HG02981 (cell line): ENCODE results near the gene SEC24D.
A peak's percentile ranks its signal among the peaks of the same experiment; 100 is the strongest.

Experiments
- ATAC-seq: cut with Tn5 transposase; IDR thresholded peaks from one replicate; pipeline ENCODE4 v1.9.1; 2021; ENCODE audit warnings: mild to moderate bottlenecking, moderate library complexity; ENCODE audit not compliant: unreplicated experiment

The SEC24D gene

GRCh38 chr4:118774989-118775388, 60.9 kb downstream of the SEC24D start:
- ATAC-seq = no peak

- no peak for ATAC-seq
Measured at GRCh38 chr4:118774321-118774720, 61.6 kb downstream of the SEC24D start.

DNA sequence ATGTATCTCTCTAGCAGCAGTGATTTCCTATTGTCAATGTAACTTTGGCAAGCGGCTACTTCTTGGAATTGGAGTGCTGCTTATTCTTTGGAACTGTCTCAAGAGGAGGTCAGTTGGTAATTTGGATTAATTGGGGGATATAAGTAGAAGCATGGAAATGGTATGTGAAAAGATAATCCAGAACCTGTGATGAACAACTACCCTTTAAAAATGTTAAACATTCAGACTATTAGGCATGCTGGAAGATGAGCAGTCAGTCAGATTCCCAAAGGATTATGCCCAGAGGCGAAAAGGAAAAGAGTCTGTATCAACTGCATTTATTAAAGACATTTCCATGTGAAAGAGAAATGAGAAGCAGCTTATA, 62.5 kb downstream of the SEC24D start:
- no peak for ATAC-seq

- ATAC-seq = no peak
Measured at GRCh38 chr4:118772767-118773428, 63.0 kb downstream of the SEC24D start.

DNA sequence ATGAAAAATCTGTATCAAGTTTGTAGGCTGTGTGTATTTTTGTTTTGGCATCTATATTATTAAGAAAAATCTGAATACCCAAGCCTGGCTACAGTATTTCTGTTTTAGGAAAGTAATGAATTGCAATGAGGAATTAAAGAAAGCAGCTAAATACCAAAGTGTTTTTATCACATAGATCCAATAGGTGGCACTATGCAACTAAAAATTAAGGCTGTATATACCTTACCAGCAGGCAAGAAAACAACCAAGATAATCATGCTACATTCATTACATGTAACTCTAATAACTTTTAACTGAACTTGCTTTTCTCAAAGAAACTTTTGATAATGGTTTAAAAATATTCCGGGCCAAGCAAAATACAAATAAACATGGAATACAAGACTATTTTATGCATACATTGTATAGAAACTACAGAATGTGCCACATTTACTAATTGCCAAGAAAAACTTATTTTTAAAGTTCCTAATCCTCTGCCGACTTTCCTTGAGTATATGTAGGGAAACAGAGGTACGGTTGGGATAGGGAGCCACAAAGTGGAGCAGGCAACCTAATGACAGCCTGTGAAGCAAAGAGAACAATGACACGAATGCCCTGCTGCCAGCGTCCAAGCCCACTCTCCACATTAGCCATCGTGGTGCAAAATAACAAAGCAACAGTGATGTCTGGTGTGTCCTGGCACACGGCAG, 63.7 kb downstream of the SEC24D start:
- ATAC-seq = peak; percentile 84

DNA sequence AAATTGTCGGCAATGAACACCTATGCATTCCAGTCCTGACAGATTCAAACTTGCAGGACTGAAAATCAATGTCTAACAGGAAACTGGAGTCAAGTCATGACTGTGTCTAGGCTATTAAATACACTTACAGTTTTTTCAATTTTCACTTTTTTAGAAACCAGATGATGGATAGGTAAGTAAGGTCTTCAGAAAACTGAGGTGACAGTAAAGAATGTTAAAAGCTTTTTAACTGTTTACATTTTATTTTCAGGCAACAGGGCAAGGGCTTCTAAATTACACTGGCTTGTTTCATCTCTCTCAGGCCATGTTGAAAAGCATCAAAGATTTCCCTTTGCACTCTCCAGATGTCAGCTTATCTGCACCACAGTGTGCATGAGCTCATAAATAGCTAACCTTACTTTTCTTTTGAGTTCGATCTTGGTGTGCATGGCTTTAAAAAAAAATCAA, 65.2 kb downstream of the SEC24D start:
- no peak for ATAC-seq

GRCh38 chr4:118769161-118769560, 66.8 kb downstream of the SEC24D start:
- ATAC-seq = no peak

- ATAC-seq = no peak
Measured at GRCh38 chr4:118767109-118767508, 68.8 kb downstream of the SEC24D start.

- ATAC-seq = no peak
Measured at GRCh38 chr4:118765399-118765798, 70.5 kb downstream of the SEC24D start.

- no peak for ATAC-seq
Measured at GRCh38 chr4:118762730-118763477, 73.0 kb downstream of the SEC24D start.

- no peak for ATAC-seq
Measured at GRCh38 chr4:118762155-118762554, 73.8 kb downstream of the SEC24D start.

DNA sequence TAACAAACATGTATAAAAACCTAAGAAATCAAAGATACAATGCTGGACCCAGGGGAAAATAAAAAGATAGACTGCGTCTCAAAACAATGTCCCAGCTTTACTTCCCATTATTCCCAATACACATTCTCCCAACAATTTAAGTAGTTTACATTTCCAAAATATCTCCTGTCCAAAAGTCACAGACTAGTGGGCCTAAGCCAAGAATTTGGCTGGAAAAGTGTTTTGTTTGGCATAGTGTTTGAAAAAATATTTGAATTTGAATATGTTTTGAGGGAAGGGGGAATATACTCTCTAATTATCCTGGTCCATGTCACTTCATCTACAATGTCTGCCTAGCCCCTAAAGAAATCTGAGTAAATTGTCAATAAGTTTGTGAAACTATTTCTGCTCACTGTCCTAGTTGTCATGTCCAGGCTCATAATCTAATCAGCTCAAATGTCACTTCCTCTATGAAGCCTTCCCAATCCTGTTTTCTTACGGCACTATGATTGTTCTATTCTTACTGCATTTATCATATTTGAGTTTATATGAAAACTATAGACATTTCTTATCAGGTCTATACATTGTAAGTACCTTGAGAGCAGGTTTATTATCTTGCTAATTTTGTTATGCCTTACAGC, 74.4 kb downstream of the SEC24D start:
- ATAC-seq = no peak

DNA sequence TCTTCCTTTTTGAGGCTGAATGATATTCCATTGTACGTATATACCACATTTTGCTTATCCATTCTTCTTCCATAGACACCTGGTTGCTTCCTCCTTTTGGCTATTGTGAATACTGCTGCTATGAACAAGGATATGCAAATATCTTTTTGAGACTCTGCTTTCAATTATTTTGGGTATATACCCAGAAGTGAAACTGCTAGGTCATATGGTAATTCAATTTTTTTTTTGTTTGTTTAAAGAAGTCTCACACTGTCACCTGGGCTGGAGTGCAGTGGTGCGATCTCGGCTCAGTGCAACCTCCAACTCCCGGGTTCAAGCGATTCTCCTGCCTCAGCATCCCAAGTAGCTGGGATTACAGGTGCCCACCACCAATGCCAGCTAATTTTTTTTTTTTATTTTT, 75.4 kb downstream of the SEC24D start:
- peak; percentile 99 for ATAC-seq

- peak; percentile 34 for ATAC-seq
Measured at GRCh38 chr4:118760092-118760491, 75.8 kb downstream of the SEC24D start.

DNA sequence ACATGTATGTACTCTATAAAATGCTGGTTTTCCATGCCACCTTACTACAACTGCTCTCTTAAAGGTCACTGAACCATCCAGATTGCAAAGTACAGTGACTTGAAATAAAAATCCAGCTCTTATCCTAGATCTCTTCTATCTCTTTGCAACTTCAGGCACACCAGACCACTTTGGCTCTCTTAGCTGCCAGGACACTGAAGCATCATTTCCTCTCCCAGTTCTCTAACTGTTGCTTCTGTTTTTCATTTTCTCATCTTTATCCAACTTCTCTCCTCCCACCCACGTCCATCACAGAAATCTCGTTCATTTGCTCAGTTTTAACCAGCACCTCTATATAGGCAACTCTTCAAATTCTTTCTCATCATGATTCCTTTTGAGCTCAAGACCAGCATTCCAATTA, 76.4 kb downstream of the SEC24D start:
- ATAC-seq = no peak

- no peak for ATAC-seq
Measured at GRCh38 chr4:118758293-118758692, 77.6 kb downstream of the SEC24D start.

GRCh38 chr4:118757761-118758251, 78.1 kb downstream of the SEC24D start:
- ATAC-seq = no peak

GRCh38 chr4:118756958-118757357, 79.0 kb downstream of the SEC24D start:
- ATAC-seq = no peak

DNA sequence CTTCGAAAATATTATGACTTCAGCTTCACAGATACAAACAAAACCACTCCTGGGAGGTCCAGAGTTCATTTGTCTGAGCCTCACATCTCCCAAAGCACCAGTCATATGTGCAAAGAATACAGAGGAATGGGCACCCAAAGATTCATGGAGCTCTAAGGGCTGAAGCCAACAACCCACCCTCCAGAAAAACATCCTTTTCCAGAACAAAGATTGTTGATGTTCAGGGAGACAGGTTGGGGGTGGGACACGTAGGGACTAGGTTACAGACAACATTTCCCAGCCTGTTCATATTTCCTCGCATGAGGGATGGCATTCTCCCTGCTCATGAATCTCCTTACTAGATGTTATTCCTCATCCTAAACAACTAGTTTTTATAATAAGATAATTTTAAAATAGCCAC, 79.5 kb downstream of the SEC24D start:
- ATAC-seq = no peak

- no peak for ATAC-seq
Measured at GRCh38 chr4:118755438-118756226, 80.3 kb downstream of the SEC24D start.

DNA sequence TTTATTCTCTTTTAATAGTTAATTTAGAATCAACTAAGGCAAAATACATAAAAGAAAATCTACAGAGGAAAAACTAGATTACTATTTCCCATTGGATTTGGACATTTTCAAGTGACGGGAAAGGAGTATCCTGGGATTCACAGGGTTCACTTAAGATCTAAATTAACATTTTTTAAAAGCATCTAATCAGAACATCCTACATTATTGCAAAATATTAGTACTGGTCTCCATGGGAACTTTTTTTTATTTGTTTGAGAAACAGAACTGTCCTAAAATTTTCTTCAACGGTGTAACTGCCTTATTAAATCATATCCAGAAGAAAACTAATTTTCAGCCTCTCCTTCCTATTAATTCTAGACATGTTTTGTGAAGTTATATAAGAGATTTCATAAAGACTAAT, 81.0 kb downstream of the SEC24D start:
- ATAC-seq = no peak
